ENCODE results near the gene USP36. TPM values are rescaled to one million over a fixed set of nuclear protein-coding genes. Genes with fewer than 3 reads are reported as not detected.

Gene USP36
- total and polyA plus RNA-seq, 4 donors = 22.2 to 61.5 (median 44.9) TPM

DNA sequence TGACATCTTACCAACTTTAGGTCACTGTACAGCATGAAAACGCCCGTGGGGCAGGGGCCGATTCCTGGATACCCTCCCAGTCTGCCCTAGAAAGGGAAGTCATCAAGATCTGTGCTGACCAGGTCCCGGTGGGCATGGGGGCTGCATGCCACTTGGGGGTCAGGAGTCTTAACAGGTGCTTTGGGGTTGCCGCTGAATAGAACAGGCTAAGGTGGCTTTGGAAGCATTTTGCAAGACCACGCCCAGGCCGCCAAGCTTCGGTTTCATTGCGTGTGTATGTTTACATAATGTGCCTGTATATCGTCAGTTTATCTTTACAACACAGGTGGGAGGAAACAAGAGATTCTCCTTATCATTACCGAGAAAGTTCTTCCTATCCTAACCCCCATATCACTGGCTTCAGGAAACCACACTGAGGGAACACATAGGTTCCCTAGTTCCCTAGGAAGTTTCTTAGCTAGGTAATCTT, 13.3 kb upstream of the USP36 start:
- ATAC-seq (ENCODE audit: insufficient read depth, low FRiP score) = no peak

DNA sequence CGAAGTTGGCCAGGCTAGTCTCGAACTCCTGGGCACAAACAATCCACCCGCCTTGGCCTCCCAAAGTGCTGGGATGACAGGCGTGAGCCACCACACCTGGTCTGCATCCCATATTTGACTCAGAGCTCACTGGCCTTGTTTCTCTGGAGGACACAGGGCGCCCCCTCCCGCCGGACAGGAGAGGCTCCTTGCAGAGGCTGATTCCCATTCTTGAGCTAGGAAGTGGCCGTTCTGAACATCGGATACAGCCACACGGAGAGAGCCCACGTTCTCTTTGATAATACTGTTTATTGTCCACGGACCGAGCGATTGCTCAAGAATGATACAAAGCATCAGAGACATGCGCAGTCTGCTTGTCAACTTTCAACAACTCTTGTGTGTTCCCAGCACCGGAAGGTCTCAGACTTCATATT, 12.1 kb upstream of the USP36 start:
- no peaks in the 10 kb centered on the region for H3K9me3 ChIP-seq (ENCODE audit: control insufficient read depth in 4 of 4, insufficient read depth in 3 of 4, low read length in 3 of 4)
- DNase-seq = peak; percentile 81 to 97 (median 92)
- peaks cover 0 to 30% (median 16%) of the 10 kb centered on the region in 4 donors for H3K36me3 ChIP-seq (ENCODE audit: control insufficient read depth in 4 of 4, insufficient read depth in 4 of 4, low read length in 4 of 4)
- no peak overlapping the region for H3K27ac ChIP-seq (ENCODE audit: low read depth in 1 of 2, low read length in 1 of 2)
- no peak for ATAC-seq (ENCODE audit: insufficient read depth, low FRiP score)
- H3K4me1 ChIP-seq (ENCODE audit: control insufficient read depth in 5 of 5, insufficient read depth in 5 of 5, low read length in 5 of 5) = peaks cover 0 to 10% (median 0%) of the 10 kb centered on the region in 5 donors
- TF ChIP-seq, protein P1, sequence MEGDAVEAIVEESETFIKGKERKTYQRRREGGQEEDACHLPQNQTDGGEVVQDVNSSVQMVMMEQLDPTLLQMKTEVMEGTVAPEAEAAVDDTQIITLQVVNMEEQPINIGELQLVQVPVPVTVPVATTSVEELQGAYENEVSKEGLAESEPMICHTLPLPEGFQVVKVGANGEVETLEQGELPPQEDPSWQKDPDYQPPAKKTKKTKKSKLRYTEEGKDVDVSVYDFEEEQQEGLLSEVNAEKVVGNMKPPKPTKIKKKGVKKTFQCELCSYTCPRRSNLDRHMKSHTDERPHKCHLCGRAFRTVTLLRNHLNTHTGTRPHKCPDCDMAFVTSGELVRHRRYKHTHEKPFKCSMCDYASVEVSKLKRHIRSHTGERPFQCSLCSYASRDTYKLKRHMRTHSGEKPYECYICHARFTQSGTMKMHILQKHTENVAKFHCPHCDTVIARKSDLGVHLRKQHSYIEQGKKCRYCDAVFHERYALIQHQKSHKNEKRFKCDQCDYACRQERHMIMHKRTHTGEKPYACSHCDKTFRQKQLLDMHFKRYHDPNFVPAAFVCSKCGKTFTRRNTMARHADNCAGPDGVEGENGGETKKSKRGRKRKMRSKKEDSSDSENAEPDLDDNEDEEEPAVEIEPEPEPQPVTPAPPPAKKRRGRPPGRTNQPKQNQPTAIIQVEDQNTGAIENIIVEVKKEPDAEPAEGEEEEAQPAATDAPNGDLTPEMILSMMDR (IDR thresholded peaks at IDR 0.05; ENCODE audit: control extremely low read depth, extremely low read depth) = no peak
- H3K27me3 ChIP-seq (ENCODE audit: control insufficient read depth in 3 of 3, insufficient read depth in 3 of 3, low read length in 2 of 3) = no peaks in the 10 kb centered on the region
- H3K4me3 ChIP-seq = no peak overlapping the region
- H3K9ac ChIP-seq (ENCODE audit: insufficient read depth in 1 of 2, low read length in 2 of 2) = no peak overlapping the region
- WGBS, 2 donors = 70 to 86% methylated on average over 16 of the region's 16 CpGs

More for the DNA sequence above, 13.3 kb upstream of the USP36 start:
- no peak overlapping the region for H3K27ac ChIP-seq (ENCODE audit: low read depth in 1 of 2, low read length in 1 of 2)
- H3K4me1 ChIP-seq (ENCODE audit: control insufficient read depth in 5 of 5, insufficient read depth in 5 of 5, low read length in 5 of 5) = peaks cover 0 to 10% (median 0%) of the 10 kb centered on the region in 5 donors
- DNase-seq = no peak
- WGBS, 2 donors = 59 to 69% methylated on average over 11 of the region's 11 CpGs
- no peak overlapping the region for H3K4me3 ChIP-seq
- TF ChIP-seq, protein P1 (IDR thresholded peaks at IDR 0.05; ENCODE audit: control extremely low read depth, extremely low read depth) = no peak
- no peaks in the 10 kb centered on the region for H3K27me3 ChIP-seq (ENCODE audit: control insufficient read depth in 3 of 3, insufficient read depth in 3 of 3, low read length in 2 of 3)
- H3K36me3 ChIP-seq (ENCODE audit: control insufficient read depth in 4 of 4, insufficient read depth in 4 of 4, low read length in 4 of 4) = peaks cover 0 to 30% (median 18%) of the 10 kb centered on the region in 4 donors
- no peaks in the 10 kb centered on the region for H3K9me3 ChIP-seq (ENCODE audit: control insufficient read depth in 4 of 4, insufficient read depth in 3 of 4, low read length in 3 of 4)
- H3K9ac ChIP-seq (ENCODE audit: insufficient read depth in 1 of 2, low read length in 2 of 2) = no peak overlapping the region

DNA sequence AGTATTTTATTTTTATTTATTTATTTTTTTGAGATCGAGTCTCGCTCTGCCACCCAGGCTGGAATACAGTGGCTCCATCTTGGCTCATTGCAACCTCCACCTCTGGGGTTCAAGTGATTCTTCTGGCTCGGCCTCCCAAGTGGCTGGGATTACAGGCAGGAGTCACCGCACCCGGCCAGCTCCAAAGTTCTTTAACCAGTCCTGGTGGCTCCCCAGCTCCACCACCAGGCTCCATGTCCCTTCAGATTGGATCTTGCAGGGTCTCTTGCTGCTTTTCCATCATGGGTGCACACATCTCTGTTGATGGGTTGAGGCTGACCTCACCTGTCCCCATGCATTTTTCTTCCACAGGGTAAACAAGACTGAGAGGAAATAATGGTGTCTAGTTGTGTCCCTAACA, 8.4 kb upstream of the USP36 start:
- ATAC-seq (ENCODE audit: insufficient read depth, low FRiP score) = no peak
- H3K4me1 ChIP-seq (ENCODE audit: control insufficient read depth in 5 of 5, insufficient read depth in 5 of 5, low read length in 5 of 5) = peaks cover 0 to 10% (median 0%) of the 10 kb centered on the region in 5 donors
- H3K27ac ChIP-seq (ENCODE audit: low read depth in 1 of 2, low read length in 1 of 2) = no peak overlapping the region
- H3K4me3 ChIP-seq = no peak overlapping the region
- DNase-seq = no peak
- 93 to 95% methylated on average over 5 of the region's 5 CpGs for WGBS, 2 donors
- H3K27me3 ChIP-seq (ENCODE audit: control insufficient read depth in 3 of 3, insufficient read depth in 3 of 3, low read length in 2 of 3) = no peaks in the 10 kb centered on the region
- H3K9ac ChIP-seq (ENCODE audit: insufficient read depth in 1 of 2, low read length in 2 of 2) = no peak overlapping the region
- TF ChIP-seq, protein P1 (IDR thresholded peaks at IDR 0.05; ENCODE audit: control extremely low read depth, extremely low read depth) = no peak
- H3K36me3 ChIP-seq (ENCODE audit: control insufficient read depth in 4 of 4, insufficient read depth in 4 of 4, low read length in 4 of 4) = peaks cover 0 to 3% (median 0%) of the 10 kb centered on the region in 4 donors
- H3K9me3 ChIP-seq (ENCODE audit: control insufficient read depth in 4 of 4, insufficient read depth in 3 of 4, low read length in 3 of 4) = no peaks in the 10 kb centered on the region

- WGBS, 2 donors = 93 to 97% methylated on average over 3 of the region's 3 CpGs
- no peak overlapping the region for H3K27ac ChIP-seq (ENCODE audit: low read depth in 1 of 2, low read length in 1 of 2)
- H3K27me3 ChIP-seq (ENCODE audit: control insufficient read depth in 3 of 3, insufficient read depth in 3 of 3, low read length in 2 of 3) = no peaks in the 10 kb centered on the region
- H3K9me3 ChIP-seq (ENCODE audit: control insufficient read depth in 4 of 4, insufficient read depth in 3 of 4, low read length in 3 of 4) = no peaks in the 10 kb centered on the region
- no peaks in the 10 kb centered on the region for H3K36me3 ChIP-seq (ENCODE audit: control insufficient read depth in 4 of 4, insufficient read depth in 4 of 4, low read length in 4 of 4)
- ATAC-seq (ENCODE audit: insufficient read depth, low FRiP score) (no peak), DNase-seq (no peak)
- no peak overlapping the region for H3K9ac ChIP-seq (ENCODE audit: insufficient read depth in 1 of 2, low read length in 2 of 2)
- TF ChIP-seq, protein P1 (IDR thresholded peaks at IDR 0.05; ENCODE audit: control extremely low read depth, extremely low read depth) = no peak
- H3K4me1 ChIP-seq (ENCODE audit: control insufficient read depth in 5 of 5, insufficient read depth in 5 of 5, low read length in 5 of 5) = no peaks in the 10 kb centered on the region
- no peak overlapping the region for H3K4me3 ChIP-seq
Observed at GRCh38 chr17:78847052-78847451, 6.4 kb upstream of the USP36 start.
